Activated gamma-delta T cell treated with anti-CD3 and anti-CD28 coated beads, Interleukin-2, amount 50 U/mL, for 16 hours (primary cell): ENCODE measurements around the gene PLCH2.

Experiments used
- DNase-seq: peaks from one replicate; pipeline ENCODE4 v3.0.0-alpha.2; 2020; ENCODE audit warnings: low read depth

PLCH2 gene

DNA sequence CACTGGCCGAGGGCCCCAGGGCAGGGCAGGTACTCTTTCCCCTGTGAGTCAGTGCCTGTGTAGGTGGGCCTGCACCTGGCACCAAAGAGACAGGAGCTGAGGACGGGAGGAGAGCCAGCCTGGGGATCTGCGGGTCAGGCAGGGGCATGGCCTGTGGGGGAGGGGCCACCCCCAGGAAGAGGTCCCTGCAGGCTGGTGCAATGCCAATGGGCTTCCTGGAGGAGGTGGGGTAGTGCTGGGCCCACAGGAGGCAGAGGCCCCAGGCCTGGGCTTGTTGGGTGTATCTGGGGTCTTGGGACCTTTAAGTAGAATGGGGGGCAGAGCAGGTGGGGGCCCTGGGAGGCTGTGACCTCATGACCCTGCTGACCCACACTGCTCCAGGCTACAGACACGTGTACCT, 23.2 kb downstream of the PLCH2 start:
- no peak for DNase-seq

DNA sequence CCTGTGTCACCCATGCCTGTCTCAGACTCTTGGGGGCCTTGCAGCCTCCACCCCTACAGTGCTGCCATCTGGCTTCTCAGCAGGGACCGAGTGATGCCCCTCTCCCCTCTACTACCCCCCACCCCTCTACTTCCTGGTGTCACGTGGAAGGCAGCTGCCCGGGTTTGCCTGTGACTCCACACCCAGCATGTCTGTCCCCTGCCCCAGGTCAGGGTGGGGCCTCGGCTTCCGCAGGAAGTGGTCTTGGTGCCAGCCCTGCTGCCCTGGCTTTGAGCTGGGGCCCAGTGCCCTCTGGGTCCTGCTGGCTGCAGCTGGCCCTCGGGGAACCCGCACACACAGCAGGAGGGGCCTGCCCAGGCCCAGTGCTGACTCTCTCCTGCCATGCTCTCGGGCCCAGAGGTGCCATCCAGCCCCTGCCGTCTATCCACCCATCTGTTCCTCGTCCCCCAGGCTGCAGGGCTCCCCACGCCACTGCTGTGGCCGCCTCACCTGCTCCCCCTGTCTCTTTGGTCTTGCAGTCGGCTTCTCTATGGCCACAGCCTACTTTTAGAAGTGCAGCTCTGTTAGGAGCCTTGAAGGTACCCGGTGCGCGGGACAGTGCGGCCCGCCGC, 24.0 kb downstream of the PLCH2 start:
- peak; percentile 16 for DNase-seq

DNA sequence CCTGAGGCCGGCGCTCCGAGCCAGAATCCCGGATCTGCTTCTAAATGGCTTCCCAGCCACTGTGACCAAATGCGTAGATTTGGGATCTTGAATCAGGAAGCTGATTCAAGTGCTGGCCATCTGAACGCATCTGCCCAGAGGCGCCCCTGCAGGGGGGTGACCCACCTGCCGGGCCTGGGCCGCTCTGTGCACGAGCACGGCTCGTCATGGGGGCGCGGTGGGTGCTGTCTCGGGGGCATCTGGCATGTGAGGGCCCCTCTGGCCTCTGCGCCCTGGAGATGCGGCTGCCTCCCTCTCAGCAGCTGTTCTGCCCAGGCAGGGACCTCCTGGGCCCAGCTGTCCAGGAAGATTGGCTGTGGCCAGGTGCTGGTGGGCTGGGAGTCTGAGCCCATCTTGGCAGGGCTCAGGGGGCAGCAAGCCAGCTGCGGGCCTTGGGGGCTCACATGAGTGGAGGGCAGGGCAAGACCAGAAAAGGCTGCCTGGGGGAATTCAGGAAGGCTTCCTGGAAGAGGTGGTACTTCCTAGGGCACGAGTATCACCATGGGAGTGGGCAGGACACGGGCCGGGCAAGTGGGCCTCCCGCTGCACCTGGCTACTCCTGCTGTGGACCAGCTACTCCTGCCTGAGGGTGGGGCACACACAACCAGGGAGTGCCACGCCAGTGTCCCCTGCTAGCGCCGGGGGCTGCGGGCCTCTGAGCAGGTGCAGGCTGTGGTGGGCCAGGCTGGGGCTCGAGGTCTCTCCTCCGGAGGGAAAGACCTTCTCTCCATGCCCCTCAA, 25.1 kb downstream of the PLCH2 start:
- no peak for DNase-seq

DNA sequence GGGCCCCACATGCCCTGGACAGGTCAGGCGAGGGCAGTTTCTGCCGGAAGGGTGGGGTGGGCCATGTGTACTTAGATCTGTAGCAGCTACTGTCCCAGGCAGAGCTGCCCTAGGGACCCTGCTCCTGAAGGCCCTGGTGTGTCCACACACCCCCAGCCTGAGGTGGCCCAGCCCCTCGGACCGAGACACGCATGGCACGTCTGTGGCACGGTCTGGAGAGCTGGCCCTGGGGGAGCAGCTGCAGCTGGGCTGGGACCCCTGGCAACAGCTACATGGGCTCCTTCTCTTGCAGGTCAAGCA, 25.7 kb downstream of the PLCH2 start:
- no peak for DNase-seq

DNA sequence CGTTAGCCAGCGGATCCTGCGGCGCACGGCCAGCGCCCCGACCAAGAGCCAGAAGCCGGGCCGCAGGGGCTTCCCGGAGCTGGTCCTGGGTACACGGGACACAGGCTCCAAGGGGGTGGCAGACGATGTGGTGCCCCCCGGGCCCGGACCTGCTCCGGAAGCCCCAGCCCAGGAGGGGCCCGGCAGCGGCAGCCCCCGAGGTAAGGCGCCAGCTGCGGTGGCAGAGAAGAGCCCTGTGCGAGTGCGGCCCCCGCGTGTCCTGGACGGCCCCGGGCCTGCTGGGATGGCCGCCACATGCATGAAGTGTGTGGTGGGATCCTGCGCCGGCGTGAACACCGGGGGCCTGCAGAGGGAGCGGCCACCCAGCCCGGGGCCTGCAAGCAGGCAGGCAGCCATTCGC, 26.1 kb downstream of the PLCH2 start:
- DNase-seq: no peak

DNA sequence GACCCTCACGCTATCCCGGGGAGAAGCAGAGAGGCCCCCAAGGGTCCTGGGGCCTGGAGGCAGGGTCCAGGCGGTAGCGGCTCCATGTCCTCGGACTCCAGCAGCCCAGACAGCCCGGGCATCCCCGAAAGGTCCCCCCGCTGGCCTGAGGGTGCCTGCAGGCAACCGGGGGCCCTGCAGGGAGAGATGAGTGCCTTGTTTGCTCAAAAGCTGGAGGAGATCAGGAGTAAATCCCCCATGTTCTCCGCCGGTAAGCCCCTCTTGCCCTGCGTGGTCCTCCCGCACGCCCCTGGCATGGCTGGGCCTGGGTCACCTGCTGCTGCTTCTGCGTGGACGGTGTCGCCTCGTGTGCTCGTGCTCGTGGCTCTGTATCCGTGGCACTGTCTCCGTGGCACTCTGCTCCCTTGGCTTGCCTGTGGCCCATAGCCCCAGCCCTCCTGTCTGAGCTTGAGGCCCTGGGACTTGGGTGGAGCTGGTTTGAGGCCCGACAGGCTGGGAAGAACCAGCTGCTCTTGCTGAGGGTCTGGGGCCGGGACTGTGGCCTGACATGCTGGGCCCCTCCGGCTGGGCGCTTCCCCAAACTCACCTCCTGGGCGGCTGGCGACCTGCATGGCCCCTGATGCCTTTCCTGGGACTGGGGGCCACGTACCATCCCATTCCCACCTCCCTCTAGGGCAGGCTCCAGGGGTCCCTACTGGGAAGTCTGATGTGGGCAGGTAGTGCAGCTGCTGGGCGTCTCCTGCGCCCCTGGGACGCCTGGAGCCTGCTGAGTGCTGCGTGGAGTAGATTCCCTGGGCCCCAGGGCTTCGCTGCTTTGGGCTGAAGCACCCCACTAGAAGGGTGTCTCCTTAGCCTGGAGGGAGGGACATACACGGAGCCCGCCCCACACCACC, 26.8 kb downstream of the PLCH2 start:
- no peak for DNase-seq

DNA sequence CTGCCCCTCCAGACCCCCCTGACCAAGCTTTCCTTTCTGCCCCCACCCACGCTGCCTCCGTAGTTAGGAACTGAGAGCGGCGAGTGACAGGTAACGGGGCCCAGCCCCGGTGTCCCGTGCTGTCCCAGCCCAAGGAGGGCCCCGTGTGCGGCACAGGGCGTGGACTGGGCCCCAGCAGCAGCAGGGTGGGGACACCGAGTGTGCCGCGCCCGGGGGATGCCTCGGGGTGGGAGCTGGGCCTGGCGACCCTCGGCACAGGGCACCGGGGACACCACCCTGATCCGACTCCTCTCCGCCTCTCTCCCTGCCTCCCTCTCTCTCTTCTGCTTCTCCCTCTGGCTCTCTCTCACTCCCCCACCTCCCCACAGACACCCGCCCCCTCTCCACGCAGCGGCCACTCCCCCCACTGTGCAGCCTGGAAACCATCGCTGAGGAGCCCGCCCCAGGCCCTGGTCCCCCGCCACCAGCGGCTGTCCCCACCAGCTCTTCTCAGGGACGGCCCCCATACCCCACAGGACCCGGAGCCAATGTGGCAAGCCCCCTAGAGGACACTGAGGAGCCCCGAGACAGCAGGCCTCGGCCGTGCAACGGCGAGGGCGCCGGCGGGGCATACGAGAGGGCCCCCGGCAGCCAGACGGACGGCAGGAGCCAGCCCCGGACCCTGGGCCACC, 27.6 kb downstream of the PLCH2 start:
- no peak for DNase-seq

DNA sequence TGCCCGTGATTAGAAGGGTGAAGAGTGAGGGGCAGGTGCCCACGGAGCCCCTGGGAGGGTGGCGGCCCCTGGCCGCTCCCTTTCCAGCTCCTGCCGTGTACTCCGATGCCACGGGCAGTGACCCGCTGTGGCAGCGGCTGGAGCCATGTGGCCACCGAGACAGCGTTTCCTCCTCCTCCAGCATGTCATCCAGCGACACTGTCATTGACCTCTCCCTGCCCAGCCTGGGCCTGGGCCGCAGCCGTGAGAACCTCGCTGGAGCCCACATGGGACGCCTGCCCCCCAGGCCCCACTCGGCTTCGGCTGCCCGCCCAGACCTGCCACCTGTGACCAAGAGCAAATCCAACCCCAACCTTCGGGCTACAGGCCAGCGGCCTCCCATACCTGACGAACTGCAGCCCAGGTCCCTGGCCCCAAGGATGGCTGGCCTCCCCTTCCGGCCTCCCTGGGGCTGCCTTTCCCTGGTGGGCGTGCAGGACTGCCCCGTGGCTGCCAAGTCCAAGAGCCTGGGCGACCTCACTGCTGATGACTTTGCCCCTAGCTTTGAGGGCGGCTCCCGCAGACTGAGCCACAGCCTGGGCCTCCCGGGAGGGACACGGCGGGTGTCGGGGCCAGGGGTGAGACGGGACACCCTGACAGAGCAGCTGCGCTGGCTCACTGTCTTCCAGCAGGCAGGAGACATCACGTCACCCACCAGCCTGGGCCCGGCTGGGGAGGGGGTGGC, 28.3 kb downstream of the PLCH2 start:
- no peak for DNase-seq

DNA sequence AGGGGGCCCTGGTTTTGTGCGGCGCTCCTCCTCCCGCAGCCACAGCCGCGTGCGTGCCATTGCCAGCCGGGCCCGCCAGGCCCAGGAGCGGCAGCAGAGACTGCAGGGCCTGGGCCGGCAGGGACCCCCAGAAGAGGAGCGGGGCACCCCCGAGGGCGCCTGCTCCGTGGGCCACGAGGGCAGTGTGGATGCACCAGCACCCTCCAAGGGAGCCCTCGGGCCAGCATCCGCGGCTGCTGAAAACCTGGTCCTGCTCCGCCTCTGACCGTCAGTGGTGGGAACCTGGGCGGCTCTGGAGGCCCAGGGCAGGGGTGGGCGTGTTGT, 28.8 kb downstream of the PLCH2 start:
- no peak for DNase-seq

DNA sequence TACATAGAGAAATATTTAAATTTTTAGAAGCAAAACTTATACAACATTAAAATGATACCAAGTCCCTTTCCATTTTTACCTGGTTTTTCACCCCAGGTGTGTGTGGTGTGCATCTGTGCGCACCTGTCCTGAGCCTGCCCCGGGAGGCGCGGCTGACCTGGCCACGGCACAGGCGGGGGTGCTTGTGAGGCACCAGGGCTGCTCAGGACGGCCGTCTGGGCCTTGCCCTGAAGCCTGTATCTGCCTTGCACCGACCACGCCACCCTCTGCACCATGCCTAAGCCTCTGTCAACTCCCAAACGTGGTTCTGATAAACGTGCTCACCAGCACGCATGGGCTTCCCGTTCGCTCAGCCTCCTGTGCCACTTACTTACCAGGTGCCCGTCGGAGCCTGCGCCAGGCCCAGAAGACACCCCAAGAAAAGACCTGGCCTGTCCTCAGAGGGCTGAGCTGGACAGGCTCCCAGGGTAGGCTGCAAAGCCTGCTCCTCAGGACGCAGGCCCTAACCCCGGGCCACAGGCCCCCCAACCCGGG, 29.4 kb downstream of the PLCH2 start:
- no peak for DNase-seq

DNA sequence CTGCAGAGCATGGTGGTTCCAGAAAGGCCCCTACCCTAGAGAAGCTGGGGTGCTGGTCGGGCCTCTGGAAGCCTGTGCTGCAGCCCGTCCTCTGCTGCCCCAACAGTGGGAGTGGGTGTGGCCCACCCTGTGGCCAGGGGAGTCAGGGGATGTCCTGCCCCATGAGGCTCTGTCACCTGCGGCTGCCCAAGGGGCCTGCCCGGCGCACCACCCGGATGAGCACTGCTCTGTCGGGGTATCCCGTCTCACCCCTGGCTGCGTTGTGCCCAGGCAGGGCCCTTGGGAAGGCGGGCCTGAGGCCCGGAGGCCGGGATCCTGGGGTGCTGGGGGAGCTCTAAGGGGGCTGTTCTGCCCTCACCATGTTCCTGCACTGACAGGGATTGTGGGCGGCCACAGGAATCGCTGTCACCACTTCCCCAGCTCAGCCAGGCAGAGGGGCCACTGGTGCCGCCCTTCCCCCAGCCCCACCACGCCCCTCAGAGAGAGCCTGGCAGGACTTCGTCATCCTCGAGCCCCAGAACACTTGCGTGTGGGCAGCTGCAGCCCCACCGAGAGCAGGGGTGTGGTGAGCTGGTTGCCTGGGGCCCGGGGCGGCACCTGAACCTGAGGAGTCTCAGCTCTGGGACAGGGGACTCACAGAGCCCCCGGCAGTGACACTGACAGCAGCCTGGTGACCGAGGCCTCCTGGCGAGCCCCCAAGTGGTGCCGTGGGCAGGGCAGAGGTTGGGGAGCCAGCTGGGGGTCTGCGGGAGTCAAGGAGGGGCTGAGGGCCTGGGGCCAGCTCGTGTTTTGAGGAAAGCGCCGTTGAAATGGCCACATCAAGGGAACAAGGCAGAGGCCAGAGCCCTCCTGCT, 30.1 kb downstream of the PLCH2 start:
- no peak for DNase-seq

DNA sequence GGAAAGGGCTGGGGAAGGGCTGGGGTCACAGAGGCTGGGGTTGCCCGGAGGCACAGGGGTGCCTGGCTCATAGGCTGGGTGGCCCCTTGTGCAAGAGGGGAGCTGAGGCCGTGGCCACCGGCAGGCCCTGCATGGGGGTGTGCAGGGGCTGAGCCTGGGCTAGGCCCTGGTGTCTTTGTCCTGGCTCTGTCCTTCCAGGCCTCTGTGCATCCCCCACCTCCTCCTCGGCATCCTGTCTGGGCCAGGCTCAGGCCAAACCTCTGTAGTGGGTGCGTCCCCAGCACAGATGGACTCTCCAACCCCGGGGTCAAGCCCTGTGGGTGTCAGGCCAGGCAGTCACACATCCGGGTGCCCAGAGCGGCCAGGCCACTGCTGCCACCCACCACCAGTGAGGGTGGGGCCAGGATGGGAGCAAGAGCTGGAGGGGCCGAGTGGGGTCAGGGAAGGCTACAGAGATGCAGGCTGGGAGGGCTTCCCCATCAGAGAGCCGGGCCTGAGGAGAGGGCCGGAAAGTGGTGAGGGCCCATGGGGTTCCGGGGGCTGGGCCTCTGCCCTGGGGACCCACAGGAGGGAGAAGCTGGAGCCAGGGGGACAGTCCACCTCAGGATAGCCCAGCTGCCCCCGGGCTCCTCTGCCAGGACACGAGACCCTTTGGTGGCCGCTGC, 30.9 kb downstream of the PLCH2 start:
- DNase-seq: no peak

DNA sequence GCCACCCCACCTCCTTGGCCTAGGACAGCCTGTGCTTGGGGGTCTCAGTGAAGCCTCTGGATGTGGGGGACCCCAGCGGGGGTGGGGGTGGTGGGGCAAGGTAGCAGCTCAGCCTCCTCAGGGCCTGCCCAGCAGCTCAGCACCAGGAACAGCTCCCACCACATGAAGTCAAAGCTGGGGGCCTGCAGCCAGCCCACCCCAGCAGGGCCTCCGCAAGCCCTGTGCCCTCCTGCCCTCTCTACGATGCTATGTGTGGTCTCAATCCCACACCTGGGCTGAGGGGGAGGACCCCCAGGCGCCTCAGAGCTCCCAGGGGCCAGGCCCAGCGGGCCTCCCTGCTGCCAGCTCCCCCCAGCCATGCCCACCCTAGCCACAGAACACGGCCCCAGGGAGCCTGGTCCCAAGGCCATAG, 31.7 kb downstream of the PLCH2 start:
- no peak for DNase-seq

DNA sequence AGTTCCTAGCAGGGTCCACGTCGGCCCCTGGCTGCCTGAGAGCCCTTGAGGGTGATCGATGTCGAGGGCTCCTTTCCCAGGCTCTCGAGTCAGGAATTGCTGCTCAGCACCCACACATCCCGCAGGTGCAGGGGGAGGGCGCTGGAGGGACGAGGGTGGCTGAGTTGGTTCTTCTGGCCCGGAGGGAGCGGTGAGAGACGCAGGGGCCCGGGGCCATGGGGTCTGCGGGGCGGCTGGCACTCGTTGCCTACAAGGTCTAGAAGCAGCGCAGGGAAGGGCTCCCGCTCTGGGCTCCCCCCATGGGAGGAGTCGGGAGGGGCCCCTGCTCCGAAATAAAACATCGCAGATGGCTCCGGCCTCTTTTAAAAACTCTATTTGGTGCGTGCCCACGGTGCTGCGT, 32.1 kb downstream of the PLCH2 start:
- DNase-seq: no peak

DNA sequence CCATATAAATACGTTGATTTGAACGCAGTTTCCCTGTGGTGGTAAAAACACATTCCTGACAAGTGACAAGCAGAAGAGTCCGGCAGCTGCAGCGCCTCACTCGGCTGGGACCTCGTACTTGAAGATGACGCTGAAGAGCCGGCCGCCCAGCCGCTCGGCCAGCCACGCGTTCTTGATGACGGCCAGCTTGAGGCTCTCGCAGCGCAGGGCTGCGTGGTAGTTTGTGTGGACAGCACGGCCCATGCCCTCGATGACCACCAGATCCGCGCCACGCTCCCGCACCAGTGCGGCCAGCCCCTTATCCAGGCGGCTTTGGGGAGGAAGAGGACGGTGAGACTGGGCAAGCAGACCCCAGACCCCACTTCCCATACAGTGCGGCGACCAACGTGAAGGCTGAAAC, 32.7 kb downstream of the PLCH2 start:
- DNase-seq: no peak

DNA sequence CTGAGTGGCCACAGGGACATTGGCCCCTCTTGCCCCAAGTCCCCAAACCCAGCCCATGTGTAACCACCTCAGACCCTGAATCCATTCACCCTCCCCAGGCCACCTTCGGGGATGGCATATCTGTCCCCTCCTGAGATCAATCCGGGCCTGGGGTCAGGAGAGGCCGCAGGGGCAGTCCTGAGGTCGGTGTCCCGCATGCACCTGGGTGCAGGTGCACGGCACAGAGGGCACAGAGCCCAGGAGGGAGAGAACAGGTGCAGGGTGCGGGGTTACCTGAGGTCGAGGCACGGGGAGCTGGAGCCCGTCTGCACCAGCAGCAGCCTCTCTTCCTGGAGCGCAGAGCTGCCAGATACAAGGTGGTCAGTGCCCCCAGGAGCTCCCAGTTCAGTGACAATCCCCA, 33.5 kb downstream of the PLCH2 start:
- DNase-seq: no peak

DNA sequence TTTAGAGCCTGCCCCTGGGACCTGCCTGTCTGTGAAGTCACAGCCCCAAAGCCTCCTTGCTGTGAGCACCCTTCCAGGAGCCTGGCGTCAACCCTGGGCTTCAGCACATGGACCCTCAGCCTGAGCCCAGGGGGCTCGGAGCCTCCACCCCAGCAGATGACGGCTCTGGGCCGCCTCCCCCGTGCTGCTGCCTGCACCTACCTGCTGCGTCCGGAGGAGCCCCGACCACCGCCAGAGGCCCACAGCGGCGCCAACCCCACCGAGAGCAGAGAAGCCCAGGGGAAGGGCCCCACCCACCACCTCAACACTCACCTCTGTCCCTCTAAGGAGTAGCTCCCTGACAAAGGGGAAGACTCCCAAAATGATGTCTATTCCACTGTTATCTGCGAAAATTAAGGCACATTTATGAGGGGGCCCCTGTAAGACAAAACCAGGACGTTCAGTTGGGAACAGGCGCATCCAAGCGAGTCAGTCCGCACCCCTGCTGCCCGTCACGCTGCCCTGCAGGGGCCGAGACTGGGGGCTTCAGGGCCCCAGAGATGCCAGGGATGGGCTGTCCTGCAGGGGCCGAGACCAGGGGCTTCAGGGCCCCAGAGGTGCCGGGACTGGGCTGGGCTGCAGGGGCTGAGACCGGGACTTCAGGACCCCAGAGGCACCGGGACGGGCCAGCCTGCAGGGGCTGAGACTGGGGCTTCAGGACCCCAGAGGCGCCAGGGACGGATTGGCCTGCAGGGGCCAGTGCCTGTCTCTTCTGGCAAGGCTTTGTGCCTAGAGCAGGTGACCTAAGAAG, 34.5 kb downstream of the PLCH2 start:
- DNase-seq: no peak

DNA sequence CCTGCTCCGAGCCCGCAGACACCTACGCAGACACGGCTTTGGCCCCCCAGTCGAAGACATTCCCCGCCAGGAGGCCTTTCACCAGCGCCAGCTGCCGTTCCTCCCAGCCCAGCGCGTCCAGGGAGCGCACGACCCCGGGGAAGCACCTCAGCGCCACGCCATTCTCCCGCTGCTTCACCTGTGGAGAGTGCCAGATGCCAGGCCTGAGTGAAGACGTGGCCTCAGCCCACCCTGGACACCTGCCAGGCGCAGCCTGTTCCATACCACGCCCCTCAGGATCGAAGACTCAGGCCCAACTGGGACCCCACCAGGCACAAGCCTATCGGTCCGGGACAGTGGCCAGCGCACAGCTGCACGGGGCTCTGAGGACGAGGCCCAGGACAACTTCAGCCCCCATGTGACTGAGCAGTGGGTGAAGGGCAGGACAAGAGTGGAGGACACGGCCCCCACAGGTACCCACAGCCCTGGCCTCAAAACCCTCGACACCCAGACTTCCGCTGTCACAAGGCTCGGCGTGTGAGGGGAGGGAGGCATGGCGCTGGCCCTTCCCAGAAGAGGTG, 36.9 kb downstream of the PLCH2 start:
- no peak for DNase-seq
